Suprapubic skin (tissue), 3 donors: ENCODE data around the gene SYPL1.

ENCODE experiments used
- POLR2A ChIP-seq, 2 donors: fragments of 450-650 bp; IDR thresholded peaks; one replicate each; pipeline ENCODE4 v1.6.1; 2017; ENCODE audit warnings: antibody characterized with exemption in 2 of 2, mild to moderate bottlenecking in 2 of 2, moderate library complexity in 2 of 2
- TF ChIP-seq, protein P1 (sequence below), 2 donors: fragments of 200-600 bp in 1 of 2; fragments of 450-650 bp in 1 of 2; sonication (generic) in 1 of 2; IDR thresholded peaks; one replicate each; pipeline ENCODE4 v1.5.1; 2016 to 2019; ENCODE audit warnings: antibody characterized with exemption in 2 of 2, mild to moderate bottlenecking in 1 of 2, moderate library complexity in 1 of 2

DNA sequence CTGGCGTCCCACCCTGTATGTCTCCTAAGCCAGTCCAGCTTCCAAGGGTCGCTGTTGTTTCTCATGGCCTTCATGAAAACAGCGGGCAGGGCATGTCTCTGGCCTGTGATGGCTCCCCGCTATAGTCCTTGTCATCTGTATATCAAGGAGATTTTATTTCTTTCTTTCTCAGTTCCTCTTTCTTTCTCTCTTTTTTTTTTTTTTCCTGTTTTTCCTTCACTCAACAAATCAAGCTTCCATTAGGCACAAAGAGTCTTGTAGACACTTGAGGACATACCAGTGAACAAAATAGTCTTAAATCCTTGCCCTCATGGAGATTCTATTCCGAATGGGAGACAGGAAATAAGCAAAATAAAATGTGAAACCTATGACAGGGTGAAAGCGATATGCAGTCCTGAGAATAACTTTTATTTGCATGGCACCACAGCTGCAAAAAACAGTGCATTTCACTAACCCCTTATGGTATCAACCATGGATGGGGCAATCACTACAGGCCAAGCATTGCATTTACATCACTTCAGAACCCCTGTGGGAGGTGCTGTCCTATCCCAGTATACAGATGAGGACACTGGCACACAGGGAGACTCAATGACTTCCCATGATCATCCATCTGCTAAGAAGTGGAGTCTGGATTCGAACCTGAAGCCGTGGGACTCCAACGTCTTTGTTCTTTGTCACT lies 50.7 kb downstream of the SYPL1 start:
- TF ChIP-seq POLR2A (IDR thresholded peaks at IDR 0.05): no peak
- TF ChIP-seq, protein P1, sequence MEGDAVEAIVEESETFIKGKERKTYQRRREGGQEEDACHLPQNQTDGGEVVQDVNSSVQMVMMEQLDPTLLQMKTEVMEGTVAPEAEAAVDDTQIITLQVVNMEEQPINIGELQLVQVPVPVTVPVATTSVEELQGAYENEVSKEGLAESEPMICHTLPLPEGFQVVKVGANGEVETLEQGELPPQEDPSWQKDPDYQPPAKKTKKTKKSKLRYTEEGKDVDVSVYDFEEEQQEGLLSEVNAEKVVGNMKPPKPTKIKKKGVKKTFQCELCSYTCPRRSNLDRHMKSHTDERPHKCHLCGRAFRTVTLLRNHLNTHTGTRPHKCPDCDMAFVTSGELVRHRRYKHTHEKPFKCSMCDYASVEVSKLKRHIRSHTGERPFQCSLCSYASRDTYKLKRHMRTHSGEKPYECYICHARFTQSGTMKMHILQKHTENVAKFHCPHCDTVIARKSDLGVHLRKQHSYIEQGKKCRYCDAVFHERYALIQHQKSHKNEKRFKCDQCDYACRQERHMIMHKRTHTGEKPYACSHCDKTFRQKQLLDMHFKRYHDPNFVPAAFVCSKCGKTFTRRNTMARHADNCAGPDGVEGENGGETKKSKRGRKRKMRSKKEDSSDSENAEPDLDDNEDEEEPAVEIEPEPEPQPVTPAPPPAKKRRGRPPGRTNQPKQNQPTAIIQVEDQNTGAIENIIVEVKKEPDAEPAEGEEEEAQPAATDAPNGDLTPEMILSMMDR (IDR thresholded peaks at IDR 0.05): no peak
